ENCODE measurements around the gene SLC1A2.

The SLC1A2 gene

GRCh38 chr11:35338921-35339320, 80.4 kb downstream of the SLC1A2 start:
- TF ChIP-seq, protein P1, sequence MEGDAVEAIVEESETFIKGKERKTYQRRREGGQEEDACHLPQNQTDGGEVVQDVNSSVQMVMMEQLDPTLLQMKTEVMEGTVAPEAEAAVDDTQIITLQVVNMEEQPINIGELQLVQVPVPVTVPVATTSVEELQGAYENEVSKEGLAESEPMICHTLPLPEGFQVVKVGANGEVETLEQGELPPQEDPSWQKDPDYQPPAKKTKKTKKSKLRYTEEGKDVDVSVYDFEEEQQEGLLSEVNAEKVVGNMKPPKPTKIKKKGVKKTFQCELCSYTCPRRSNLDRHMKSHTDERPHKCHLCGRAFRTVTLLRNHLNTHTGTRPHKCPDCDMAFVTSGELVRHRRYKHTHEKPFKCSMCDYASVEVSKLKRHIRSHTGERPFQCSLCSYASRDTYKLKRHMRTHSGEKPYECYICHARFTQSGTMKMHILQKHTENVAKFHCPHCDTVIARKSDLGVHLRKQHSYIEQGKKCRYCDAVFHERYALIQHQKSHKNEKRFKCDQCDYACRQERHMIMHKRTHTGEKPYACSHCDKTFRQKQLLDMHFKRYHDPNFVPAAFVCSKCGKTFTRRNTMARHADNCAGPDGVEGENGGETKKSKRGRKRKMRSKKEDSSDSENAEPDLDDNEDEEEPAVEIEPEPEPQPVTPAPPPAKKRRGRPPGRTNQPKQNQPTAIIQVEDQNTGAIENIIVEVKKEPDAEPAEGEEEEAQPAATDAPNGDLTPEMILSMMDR (IDR thresholded peaks at IDR 0.05) = no peak
- DNase-seq (ENCODE audit: low spot score) = no peak
- no peak overlapping the region for H3K27ac ChIP-seq
- no peak overlapping the region for H3K4me3 ChIP-seq

- TF ChIP-seq, protein P1 (IDR thresholded peaks at IDR 0.05) = no peak
- no peak for DNase-seq (ENCODE audit: low spot score)
- Histone ChIP-seq H3K27ac (no peak overlapping the region), H3K4me3 (no peak overlapping the region)
Measured at GRCh38 chr11:35337914-35338305, 81.4 kb downstream of the SLC1A2 start.

GRCh38 chr11:35337136-35337913, 82.0 kb downstream of the SLC1A2 start:
- no peak for DNase-seq (ENCODE audit: low spot score)
- no peak overlapping the region for H3K27ac ChIP-seq
- no peak overlapping the region for H3K4me3 ChIP-seq
- TF ChIP-seq, protein P1 (IDR thresholded peaks at IDR 0.05) = no peak

GRCh38 chr11:35336726-35337125, 82.6 kb downstream of the SLC1A2 start:
- TF ChIP-seq, protein P1 (IDR thresholded peaks at IDR 0.05) = no peak
- Histone ChIP-seq H3K27ac (no peak overlapping the region), H3K4me3 (no peak overlapping the region)
- DNase-seq (ENCODE audit: low spot score) = no peak

DNA sequence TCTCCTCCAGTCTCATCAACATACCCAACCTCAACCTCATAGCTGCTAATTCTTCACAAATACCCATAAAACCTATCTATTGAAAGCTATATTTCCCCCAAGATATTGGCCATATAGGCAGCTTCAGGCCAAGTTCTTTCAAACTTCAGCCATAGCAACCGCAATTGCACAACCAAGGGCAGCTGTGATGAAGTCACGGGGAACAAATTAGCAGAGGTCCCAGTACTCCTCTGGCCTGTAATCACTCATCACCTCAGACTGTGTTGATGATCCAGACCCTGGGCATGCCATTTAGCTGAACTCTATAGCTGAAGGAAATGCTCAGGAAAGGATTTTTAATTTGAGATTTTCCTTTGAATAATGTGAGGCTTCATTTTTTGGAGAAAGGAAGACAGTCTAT, 84.1 kb downstream of the SLC1A2 start:
- TF ChIP-seq, protein P1 (IDR thresholded peaks at IDR 0.05) = no peak
- DNase-seq (ENCODE audit: low spot score) = no peak
- Histone ChIP-seq H3K27ac (no peak overlapping the region), H3K4me3 (no peak overlapping the region)

DNA sequence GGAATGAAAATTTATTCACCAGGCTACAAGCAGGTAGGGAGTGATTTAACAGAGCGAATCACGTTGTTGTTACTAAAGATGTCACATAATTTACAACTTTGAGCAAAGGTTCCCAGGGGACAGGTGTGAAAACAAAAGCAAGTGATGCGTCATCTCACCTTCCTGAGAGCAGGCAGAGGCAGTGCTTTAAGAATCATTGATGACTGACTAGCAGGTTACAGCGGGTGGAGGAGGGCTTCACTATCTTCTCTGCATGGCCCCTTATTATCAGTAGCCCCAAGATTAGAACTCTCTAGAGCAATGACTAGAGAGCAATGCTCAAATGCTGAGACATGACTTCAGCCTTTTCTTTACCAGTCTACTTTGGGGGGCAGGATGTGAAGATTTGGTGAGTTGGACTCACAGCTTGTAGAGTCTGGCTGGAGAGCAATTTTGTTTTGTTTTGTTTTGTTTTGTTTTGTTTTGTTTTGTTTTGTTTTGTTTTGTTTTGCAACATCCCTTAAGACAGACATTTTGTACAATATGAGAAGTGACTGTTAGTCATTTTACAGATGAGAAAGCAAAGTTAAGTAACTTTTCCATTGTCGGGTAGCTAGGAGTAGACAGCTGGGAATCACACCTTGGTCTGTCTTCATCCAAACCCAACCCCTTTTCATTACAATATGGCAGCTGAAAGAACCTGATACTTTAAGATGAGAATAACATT, 84.8 kb downstream of the SLC1A2 start:
- DNase-seq (ENCODE audit: low spot score) = no peak
- no peak overlapping the region for H3K27ac ChIP-seq
- TF ChIP-seq, protein P1 (IDR thresholded peaks at IDR 0.05) = no peak
- no peak overlapping the region for H3K4me3 ChIP-seq

DNA sequence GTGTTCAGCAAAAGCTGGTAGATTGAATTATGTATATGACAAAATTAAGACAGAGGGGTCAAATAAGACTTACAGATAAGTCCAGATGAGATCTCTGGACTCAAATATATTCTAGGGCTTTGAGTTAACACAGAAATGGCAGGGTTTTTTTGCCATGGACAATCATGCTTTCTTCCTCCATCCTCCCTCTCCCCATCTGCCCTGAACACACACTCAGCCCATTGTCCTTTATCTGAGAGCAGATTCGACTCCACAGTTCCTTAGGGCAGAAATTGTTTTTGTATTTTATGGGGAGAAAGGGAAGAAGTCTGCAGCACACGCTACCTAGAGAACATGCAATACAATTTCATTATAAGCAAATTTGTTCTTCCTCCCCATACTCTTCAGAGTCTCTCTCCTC, 86.8 kb downstream of the SLC1A2 start:
- H3K4me3 ChIP-seq = no peak overlapping the region
- TF ChIP-seq, protein P1 (IDR thresholded peaks at IDR 0.05) = no peak
- DNase-seq (ENCODE audit: low spot score) = no peak
- H3K27ac ChIP-seq = no peak overlapping the region

All from coronary artery (tissue), 2 donors.